Left ventricle myocardium inferior (tissue), 1 donor: ENCODE measurements around the gene RTL9. TPM values are rescaled to one million over a fixed set of nuclear protein-coding genes. Genes with fewer than 3 reads are reported as not detected.

ENCODE experiments used
- DNase-seq: peaks from one replicate; pipeline ENCODE4 v3.0.0-alpha.2; 2020
- H3K27ac ChIP-seq: fragments of 200-600 bp; replicated peaks from 2 replicates; pipeline ENCODE4 v1.8.0; 2021
- H3K27me3 ChIP-seq: fragments of 200-600 bp; 2 replicates; pipeline ENCODE4 v1.8.0; 2021; ENCODE audit warnings: low read depth
- H3K36me3 ChIP-seq: fragments of 200-600 bp; 2 replicates; pipeline ENCODE4 v1.8.0; 2021
- H3K4me1 ChIP-seq: fragments of 200-600 bp; 2 replicates; pipeline ENCODE4 v1.8.0; 2021
- H3K4me3 ChIP-seq: fragments of 200-600 bp; 2 replicates; pipeline ENCODE4 v1.8.0; 2021; ENCODE audit warnings: mild to moderate bottlenecking, moderate library complexity
- H3K9me3 ChIP-seq: fragments of 200-600 bp; replicated peaks from 2 replicates; pipeline ENCODE4 v1.8.0; 2021
- intact Hi-C: fragments of 100-400 bp; cut with micrococcal nuclease; formaldehyde crosslinking; loops from one replicate; pipeline ENCODE4 v1.11.0; 2022
- long read RNA-seq: library from polyadenylated mRNA; unstranded; transcript quantifications from one replicate; pipeline ENCODE4 v2.0.0, GENCODE V29; 2021
- total RNA-seq: library from RNA; stranded (reverse); fragmentation: NEBNext Ultra II Directional; extraction: Animal tissue kit (Norgen Biotek cat#: 25700); gene quantifications from one replicate; pipeline ENCODE4 v1.2.1, GENCODE V29; 2021
- TF ChIP-seq, protein P1 (sequence below): fragments of 200-600 bp; IDR thresholded peaks from 2 replicates; pipeline ENCODE4 v1.8.0; 2021; ENCODE audit warnings: antibody characterized with exemption, mild to moderate bottlenecking, borderline replicate concordance
- donor health status: DM: no; HTN: yes; CAD: no; lungs with severe emphysema.

RTL9 gene
- 0.66 TPM for total RNA-seq
- long read RNA-seq, full-length matches to known transcripts: 1 of 1 reads
- long read RNA-seq, partial matches to known transcripts: 0 of 1 reads
- long read RNA-seq, other reads (novel, unspliced or antisense): 0 of 1 reads

DNA sequence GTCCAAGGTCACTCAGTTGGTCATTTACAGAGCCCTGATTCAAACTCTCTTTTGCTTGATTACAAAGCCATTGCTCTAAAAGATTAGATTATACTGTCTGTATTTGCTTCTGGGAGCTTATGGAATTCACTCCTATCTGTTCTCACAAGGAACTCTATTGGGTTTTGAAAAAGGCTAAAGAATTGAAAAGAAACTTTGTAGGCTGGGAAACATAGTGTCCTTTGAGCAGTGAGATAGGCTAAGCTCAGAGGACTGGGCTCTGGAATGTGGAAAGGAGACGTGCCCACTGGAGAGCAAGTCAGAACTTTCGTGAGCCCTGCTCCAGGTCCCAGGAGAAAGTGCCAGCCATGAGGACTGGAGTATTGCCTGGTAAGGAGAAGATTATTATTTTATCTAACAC is at the start of gene RTL9:
TSS of gene RTL9 (plus strand) at position 301 of the 400 bp plus-strand sequence. CDS start 91,770 bp downstream, outside the sequence.
- Histone ChIP-seq H3K4me3 (no peak within 1 kb of the TSS), H3K36me3 (no peaks in the 10 kb centered on the region), H3K9me3 (no peaks in the 10 kb centered on the region), H3K27ac (no peak within 1 kb of the TSS), H3K27me3 (no peaks in the 10 kb centered on the region), H3K4me1 (no peaks in the 10 kb centered on the region)
- intact Hi-C loops: no loop called here
- TF ChIP-seq, protein P1, sequence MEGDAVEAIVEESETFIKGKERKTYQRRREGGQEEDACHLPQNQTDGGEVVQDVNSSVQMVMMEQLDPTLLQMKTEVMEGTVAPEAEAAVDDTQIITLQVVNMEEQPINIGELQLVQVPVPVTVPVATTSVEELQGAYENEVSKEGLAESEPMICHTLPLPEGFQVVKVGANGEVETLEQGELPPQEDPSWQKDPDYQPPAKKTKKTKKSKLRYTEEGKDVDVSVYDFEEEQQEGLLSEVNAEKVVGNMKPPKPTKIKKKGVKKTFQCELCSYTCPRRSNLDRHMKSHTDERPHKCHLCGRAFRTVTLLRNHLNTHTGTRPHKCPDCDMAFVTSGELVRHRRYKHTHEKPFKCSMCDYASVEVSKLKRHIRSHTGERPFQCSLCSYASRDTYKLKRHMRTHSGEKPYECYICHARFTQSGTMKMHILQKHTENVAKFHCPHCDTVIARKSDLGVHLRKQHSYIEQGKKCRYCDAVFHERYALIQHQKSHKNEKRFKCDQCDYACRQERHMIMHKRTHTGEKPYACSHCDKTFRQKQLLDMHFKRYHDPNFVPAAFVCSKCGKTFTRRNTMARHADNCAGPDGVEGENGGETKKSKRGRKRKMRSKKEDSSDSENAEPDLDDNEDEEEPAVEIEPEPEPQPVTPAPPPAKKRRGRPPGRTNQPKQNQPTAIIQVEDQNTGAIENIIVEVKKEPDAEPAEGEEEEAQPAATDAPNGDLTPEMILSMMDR: no peak
- DNase-seq: no peak

DNA sequence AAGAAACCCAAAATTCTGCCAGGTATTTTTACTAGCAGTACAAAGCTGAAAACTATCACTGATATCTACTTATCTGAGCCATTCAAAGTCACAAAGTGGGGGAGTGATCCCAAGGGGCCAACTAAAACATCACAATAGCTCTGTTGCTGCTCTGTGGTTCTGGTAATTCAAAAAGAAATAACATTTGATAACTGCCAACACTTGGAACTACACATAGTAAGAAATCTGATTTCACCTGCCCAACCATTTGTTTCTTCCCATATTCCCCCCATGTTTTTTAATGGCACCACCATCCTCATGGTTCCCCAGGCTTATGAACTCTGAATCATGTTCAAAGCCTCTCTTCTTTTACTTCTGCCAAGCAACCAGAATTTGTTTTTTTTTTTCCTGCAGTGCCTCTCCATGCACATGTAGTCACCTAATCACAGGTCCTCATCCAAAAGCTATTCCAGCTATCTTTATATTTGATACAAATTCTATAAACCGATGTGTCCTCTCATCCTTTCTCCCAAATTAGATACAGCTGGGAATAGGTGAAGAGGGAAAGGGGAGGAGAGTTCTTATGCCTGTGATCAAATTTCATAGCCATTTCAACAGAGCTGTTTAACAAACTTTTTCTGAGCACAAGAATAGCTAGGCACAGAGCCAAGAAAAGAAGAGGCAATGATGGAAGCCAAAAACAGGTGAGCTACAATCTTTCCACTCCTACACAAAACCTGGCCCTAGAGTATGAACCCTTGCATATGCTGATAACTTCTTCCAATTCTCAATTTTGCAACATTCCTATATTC is 48.5 kb upstream of the RTL9 start:
- H3K27me3 ChIP-seq: no peaks in the 10 kb centered on the region
- no peak overlapping the region for H3K4me3 ChIP-seq
- no peaks in the 10 kb centered on the region for H3K36me3 ChIP-seq
- intact Hi-C loops: no loop called here
- TF ChIP-seq, protein P1: no peak
- no peak for DNase-seq
- no peak overlapping the region for H3K27ac ChIP-seq
- peaks cover 9% of the 10 kb centered on the region for H3K4me1 ChIP-seq
- H3K9me3 ChIP-seq: no peaks in the 10 kb centered on the region

DNA sequence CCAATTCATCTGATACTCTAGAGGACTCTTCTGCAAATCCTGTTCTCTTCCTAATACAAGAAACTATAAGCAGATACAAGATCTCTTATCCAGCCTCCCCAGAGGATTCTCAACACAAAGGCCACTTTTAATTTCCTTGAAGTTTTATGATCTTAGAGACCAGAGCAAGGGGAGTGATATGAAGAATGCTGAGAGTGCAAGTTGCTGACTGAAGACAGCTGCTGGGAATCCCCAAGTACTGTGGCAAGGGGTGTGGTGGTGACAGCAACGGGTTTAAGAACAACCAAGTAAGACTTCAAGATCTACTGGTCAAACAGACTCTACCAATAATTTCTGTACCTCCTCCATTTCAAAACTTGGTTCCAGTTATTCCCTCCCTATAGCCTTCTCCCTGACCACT is 47.8 kb upstream of the RTL9 start:
- no peaks in the 10 kb centered on the region for H3K36me3 ChIP-seq
- no peaks in the 10 kb centered on the region for H3K9me3 ChIP-seq
- H3K4me3 ChIP-seq: no peak overlapping the region
- DNase-seq: no peak
- intact Hi-C loops: no loop called here
- peaks cover 9% of the 10 kb centered on the region for H3K4me1 ChIP-seq
- H3K27ac ChIP-seq: no peak overlapping the region
- H3K27me3 ChIP-seq: no peaks in the 10 kb centered on the region
- TF ChIP-seq, protein P1: no peak

DNA sequence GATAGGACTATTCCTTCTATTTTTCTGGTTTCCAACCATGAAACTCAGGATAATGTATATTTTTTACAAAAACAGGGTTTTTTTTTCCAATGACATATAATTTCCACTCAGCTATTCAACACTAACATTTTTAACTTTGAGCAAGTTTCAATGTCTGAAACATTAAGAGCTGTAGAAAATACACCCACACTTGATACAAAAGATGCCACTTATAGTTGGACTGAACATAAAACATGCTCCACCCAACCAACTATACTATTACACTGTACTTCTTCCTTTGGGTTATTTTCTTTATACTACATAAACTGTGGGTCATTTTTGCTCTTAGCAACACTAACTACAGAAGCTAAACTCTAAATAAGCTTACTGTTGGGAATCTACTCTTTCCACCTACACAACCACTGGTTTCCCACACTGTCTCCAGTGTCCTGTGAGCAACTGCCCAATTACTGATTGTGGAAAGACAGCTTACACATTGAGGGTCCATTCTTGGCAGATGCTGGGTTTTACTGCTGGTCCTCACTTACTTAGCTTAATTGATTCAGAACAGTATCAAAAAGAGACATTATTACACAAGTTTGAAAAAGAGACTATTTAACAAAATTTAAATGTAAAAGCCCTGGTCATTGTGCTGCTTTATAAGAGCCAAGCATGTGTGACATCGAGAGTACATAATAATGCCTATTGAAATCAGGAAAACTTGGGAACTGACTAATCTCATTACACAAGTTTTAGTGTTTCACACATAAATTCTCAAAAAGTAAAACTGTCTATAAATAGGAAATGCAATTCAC is 47.0 kb upstream of the RTL9 start:
- H3K9me3 ChIP-seq: no peaks in the 10 kb centered on the region
- TF ChIP-seq, protein P1: no peak
- no peak for DNase-seq
- H3K27me3 ChIP-seq: no peaks in the 10 kb centered on the region
- no peak overlapping the region for H3K27ac ChIP-seq
- H3K4me3 ChIP-seq: no peak overlapping the region
- H3K4me1 ChIP-seq: peaks cover 17% of the 10 kb centered on the region
- no peaks in the 10 kb centered on the region for H3K36me3 ChIP-seq
- intact Hi-C loops: no loop called here

DNA sequence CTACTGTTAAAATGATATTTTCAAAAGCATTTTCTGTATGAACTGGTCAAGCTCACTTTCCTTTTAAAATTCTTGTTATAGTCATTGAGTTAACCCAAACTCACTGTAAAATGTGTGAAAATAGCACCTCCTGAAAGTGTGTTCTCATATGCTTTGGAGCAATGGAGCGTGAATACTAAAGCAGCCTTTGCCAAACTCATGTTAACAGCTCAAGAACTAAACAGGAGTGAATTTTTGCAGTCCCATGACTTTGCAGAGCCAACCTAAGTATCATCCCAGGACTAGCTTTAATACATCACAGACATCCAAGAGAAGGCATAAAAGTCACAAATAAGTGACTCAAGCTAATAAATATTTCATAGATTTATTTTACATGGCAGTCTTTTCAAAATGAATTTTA is 43.1 kb upstream of the RTL9 start:
- Histone ChIP-seq H3K27ac (no peak overlapping the region), H3K27me3 (no peaks in the 10 kb centered on the region)
- intact Hi-C loops: no loop called here

More for the DNA sequence above, 43.1 kb upstream of the RTL9 start:
- TF ChIP-seq, protein P1: no peak
- Histone ChIP-seq H3K9me3 (no peaks in the 10 kb centered on the region), H3K4me3 (no peak overlapping the region), H3K36me3 (no peaks in the 10 kb centered on the region), H3K4me1 (peaks cover 15% of the 10 kb centered on the region)
- no peak for DNase-seq
